HEK293T (cell line): ENCODE data around the gene C2CD3.

ENCODE experiments used
- BHLHE40 ChIP-seq: fragments of 450-650 bp; IDR thresholded peaks from 2 replicates; pipeline ENCODE4 v1.6.1; 2016; ENCODE audit warnings: mild to moderate bottlenecking, moderate library complexity, borderline replicate concordance
- FOXA1 ChIP-seq: fragments of 450-650 bp; IDR thresholded peaks from 2 replicates; pipeline ENCODE4 v1.6.1; 2016; ENCODE audit warnings: mild to moderate bottlenecking
- HDGF ChIP-seq: fragments of 450-650 bp; IDR thresholded peaks from 2 replicates; pipeline ENCODE4 v1.6.1; 2017; ENCODE audit warnings: antibody characterized with exemption, borderline replicate concordance
- LEF1 ChIP-seq: fragments of 450-650 bp; IDR thresholded peaks from 2 replicates; pipeline ENCODE4 v1.6.1; 2017; ENCODE audit warnings: mild to moderate bottlenecking, borderline replicate concordance
- PKNOX1 ChIP-seq: fragments of 450-650 bp; IDR thresholded peaks from 2 replicates; pipeline ENCODE4 v1.6.1; 2016
- SP1 ChIP-seq: fragments of 450-650 bp; IDR thresholded peaks from 2 replicates; pipeline ENCODE4 v1.6.1; 2017
- SUZ12 ChIP-seq: fragments of 450-650 bp; IDR thresholded peaks from 2 replicates; pipeline ENCODE4 v1.6.1; 2016; ENCODE audit warnings: mild to moderate bottlenecking
- TARDBP ChIP-seq: fragments of 450-650 bp; IDR thresholded peaks from 2 replicates; pipeline ENCODE4 v1.6.1; 2016
- ZNF384 ChIP-seq: fragments of 450-650 bp; IDR thresholded peaks from 2 replicates; pipeline ENCODE4 v1.6.1; 2016

DNA sequence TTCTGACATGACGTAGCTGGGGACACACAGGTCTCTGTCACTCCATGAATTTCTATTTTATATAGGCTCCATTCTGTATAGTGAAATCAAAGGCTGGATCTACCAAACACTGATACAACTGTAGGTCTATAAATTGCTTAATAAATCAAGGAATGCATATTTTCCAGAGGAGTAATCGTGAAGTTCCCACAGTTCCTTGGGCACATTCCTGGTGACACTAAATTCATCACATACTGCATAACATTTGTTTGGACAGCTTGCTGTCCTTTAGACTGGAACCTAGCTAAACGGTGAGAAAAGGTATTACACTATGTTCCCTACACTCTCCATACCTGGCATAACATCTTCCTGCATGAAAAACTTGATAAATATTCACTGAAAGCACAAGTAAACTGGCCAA lies 120.3 kb downstream of the C2CD3 start:
- TF ChIP-seq BHLHE40, result no peak
- TF ChIP-seq SUZ12, result no peak
- TF ChIP-seq LEF1, result no peak
- TF ChIP-seq FOXA1, result no peak
- TF ChIP-seq PKNOX1, result no peak
- no peak for TF ChIP-seq HDGF
- no peak for TF ChIP-seq TARDBP
- TF ChIP-seq ZNF384, result no peak
- no peak for TF ChIP-seq SP1
